ENCODE results near the gene ZEB2.

Gene ZEB2

GRCh38 chr2:144513388-144514101 lies 6.4 kb downstream of the ZEB2 start:
- peak overlapping the region; percentile 85 for H3K4me3 ChIP-seq (ENCODE audit: low read length)
- TF ChIP-seq CTCF (conservative IDR thresholded peaks at IDR 0.05; ENCODE audit: low read length): no peak
- peak; percentile 80 for DNase-seq (ENCODE audit: low read depth)

GRCh38 chr2:144512891-144513351 lies 7.0 kb downstream of the ZEB2 start:
- peak overlapping the region; percentile 85 for H3K4me3 ChIP-seq (ENCODE audit: low read length)

GRCh38 chr2:144512470-144512869 lies 7.4 kb downstream of the ZEB2 start:
- no peak for TF ChIP-seq CTCF (conservative IDR thresholded peaks at IDR 0.05; ENCODE audit: low read length)

More at GRCh38 chr2:144512891-144513351, 7.0 kb downstream of the ZEB2 start:
- no peak for DNase-seq (ENCODE audit: low read depth)
- TF ChIP-seq CTCF (conservative IDR thresholded peaks at IDR 0.05; ENCODE audit: low read length): no peak

DNA sequence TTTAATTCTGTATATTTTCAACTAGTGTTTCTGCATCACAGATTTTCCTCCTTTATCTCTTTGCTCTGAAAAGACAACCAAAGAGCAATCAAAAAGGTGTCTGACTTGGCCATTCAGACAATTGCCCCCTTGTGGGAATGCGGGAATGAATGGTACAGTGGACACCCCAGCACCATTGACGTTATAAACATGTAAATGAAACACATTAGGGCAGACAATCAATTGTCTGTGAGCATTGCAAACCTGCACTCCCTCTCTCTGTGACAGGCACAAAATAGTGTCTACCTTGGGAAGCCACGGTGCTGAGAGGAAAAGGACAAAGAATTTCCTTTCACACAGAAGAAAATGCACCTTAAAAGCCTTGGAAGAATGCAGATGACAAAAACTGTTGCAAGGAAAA lies 8.0 kb downstream of the ZEB2 start:
- H3K4me3 ChIP-seq (ENCODE audit: low read length): peak overlapping the region; percentile 85
- DNase-seq (ENCODE audit: low read depth): no peak
- peak; percentile 32 for TF ChIP-seq CTCF (conservative IDR thresholded peaks at IDR 0.05; ENCODE audit: low read length)

More at GRCh38 chr2:144512470-144512869, 7.4 kb downstream of the ZEB2 start:
- DNase-seq (ENCODE audit: low read depth): no peak
- H3K4me3 ChIP-seq (ENCODE audit: low read length): peak overlapping the region; percentile 85

GRCh38 chr2:144511226-144511810 lies 8.6 kb downstream of the ZEB2 start:
- peak overlapping the region; percentile 53 for H3K4me3 ChIP-seq (ENCODE audit: low read length)
- no peak for TF ChIP-seq CTCF (conservative IDR thresholded peaks at IDR 0.05; ENCODE audit: low read length)
- no peak for DNase-seq (ENCODE audit: low read depth)

- TF ChIP-seq CTCF (conservative IDR thresholded peaks at IDR 0.05; ENCODE audit: low read length): no peak
- peak; percentile 73 for DNase-seq (ENCODE audit: low read depth)
- peak overlapping the region; percentile 53 for H3K4me3 ChIP-seq (ENCODE audit: low read length)
Observed at GRCh38 chr2:144510294-144510991, 9.5 kb downstream of the ZEB2 start.

Data from AG10803 (cell line).